Measurements from ENCODE around the gene AP3B1. TPM values are rescaled to one million over a fixed set of nuclear protein-coding genes. Genes with fewer than 3 reads are reported as not detected.

Gene AP3B1
- total RNA-seq, 1 donor from 2014 or later: 105 TPM

GRCh38 chr5:77955577-77955976 lies 338.9 kb downstream of the AP3B1 start:
- Histone ChIP-seq H3K9me3 (ENCODE audit: low read depth) (no peaks in the 10 kb centered on the region), H3K27me3 (peaks cover 97% of the 10 kb centered on the region), H3K9ac (no peak overlapping the region), H4K20me1 (ENCODE audit: low read depth) (peaks cover 23% of the 10 kb centered on the region), H3K27ac (no peak overlapping the region), H3K79me2 (ENCODE audit: low read depth) (no peaks in the 10 kb centered on the region), H3F3A (ENCODE audit: low read depth) (peaks cover 32% of the 10 kb centered on the region), H3K4me2 (no peak overlapping the region), H3K4me1 (peaks cover 30% of the 10 kb centered on the region), H3K36me3 (no peaks in the 10 kb centered on the region), H2AFZ (replicated peaks) (no peak overlapping the region), H3K4me3 (no peak overlapping the region)
- Mint-ChIP-seq H3K36me3 (no peaks in the 10 kb centered on the region), H3K27me3 (ENCODE audit: insufficient read depth, low read depth) (peaks cover 44% of the 10 kb centered on the region), H3K9me3 (peaks cover 22% of the 10 kb centered on the region), H3K27ac (no peak overlapping the region), H3K4me1 (peaks cover 29% of the 10 kb centered on the region), H3K4me3 (no peak overlapping the region)
- no peak for DNase-seq (ENCODE audit: low spot score)
- TF ChIP-seq CTCF (IDR thresholded peaks at IDR 0.05): no peak
- no peak for TF ChIP-seq EZH2 (IDR thresholded peaks at IDR 0.05)
- no peak for TF ChIP-seq EZH2phosphoT487 (IDR thresholded peaks at IDR 0.05)

- H3K9ac ChIP-seq: no peak overlapping the region
- peaks cover 42% of the 10 kb centered on the region for H3K27me3 Mint-ChIP-seq (ENCODE audit: insufficient read depth, low read depth)
- no peak overlapping the region for H2AFZ ChIP-seq (replicated peaks)
- no peak overlapping the region for H3K27ac Mint-ChIP-seq
- no peak for DNase-seq (ENCODE audit: low spot score)
- H3K4me1 ChIP-seq: peaks cover 8% of the 10 kb centered on the region
- H3K36me3 Mint-ChIP-seq: no peaks in the 10 kb centered on the region
- H3K9me3 ChIP-seq (ENCODE audit: low read depth): no peaks in the 10 kb centered on the region
- TF ChIP-seq CTCF (IDR thresholded peaks at IDR 0.05): no peak
- no peak for TF ChIP-seq EZH2phosphoT487 (IDR thresholded peaks at IDR 0.05)
- no peak for TF ChIP-seq EZH2 (IDR thresholded peaks at IDR 0.05)
- H3K4me3 ChIP-seq: no peak overlapping the region
- no peaks in the 10 kb centered on the region for H3K79me2 ChIP-seq (ENCODE audit: low read depth)
- H3K4me3 Mint-ChIP-seq: peak overlapping the region; percentile 41
- H3K9me3 Mint-ChIP-seq: peaks cover 22% of the 10 kb centered on the region
- H3F3A ChIP-seq (ENCODE audit: low read depth): peaks cover 10% of the 10 kb centered on the region
- peaks cover 2% of the 10 kb centered on the region for H4K20me1 ChIP-seq (ENCODE audit: low read depth)
- no peak overlapping the region for H3K27ac ChIP-seq
- H3K4me1 Mint-ChIP-seq: peaks cover 8% of the 10 kb centered on the region
- peaks cover 97% of the 10 kb centered on the region for H3K27me3 ChIP-seq
- H3K36me3 ChIP-seq: no peaks in the 10 kb centered on the region
- H3K4me2 ChIP-seq: no peak overlapping the region
These were observed 341.1 kb downstream of the AP3B1 start for GRCh38 chr5:77953374-77953773.

- Mint-ChIP-seq H3K9me3 (peaks cover 22% of the 10 kb centered on the region), H3K4me1 (peaks cover 3% of the 10 kb centered on the region), H3K27me3 (ENCODE audit: insufficient read depth, low read depth) (peaks cover 38% of the 10 kb centered on the region), H3K4me3 (no peak overlapping the region), H3K36me3 (no peaks in the 10 kb centered on the region), H3K27ac (no peak overlapping the region)
- Histone ChIP-seq H2AFZ (replicated peaks) (no peak overlapping the region), H3K4me3 (no peak overlapping the region), H3K27me3 (peaks cover 91% of the 10 kb centered on the region), H3K4me2 (no peak overlapping the region), H3K9me3 (ENCODE audit: low read depth) (no peaks in the 10 kb centered on the region), H3K36me3 (no peaks in the 10 kb centered on the region), H3K27ac (no peak overlapping the region), H3K4me1 (peaks cover 4% of the 10 kb centered on the region), H3K9ac (no peak overlapping the region), H4K20me1 (ENCODE audit: low read depth) (no peaks in the 10 kb centered on the region), H3K79me2 (ENCODE audit: low read depth) (no peaks in the 10 kb centered on the region), H3F3A (ENCODE audit: low read depth) (peaks cover 4% of the 10 kb centered on the region)
- no peak for TF ChIP-seq EZH2 (IDR thresholded peaks at IDR 0.05)
- no peak for TF ChIP-seq CTCF (IDR thresholded peaks at IDR 0.05)
- no peak for TF ChIP-seq EZH2phosphoT487 (IDR thresholded peaks at IDR 0.05)
- DNase-seq (ENCODE audit: low spot score): no peak
These were observed 341.8 kb downstream of the AP3B1 start for GRCh38 chr5:77952636-77953212.

Small RNA genes within 50 kb of the gene (small RNA-seq; reads per million reads assigned to genes)
- gene RF00019 (not detected), gene RNU6-183P (not detected)

Other genes starting within 250 kb of the AP3B1 start
- gene SCAMP1, start 65.9 kb upstream of the AP3B1 start, total RNA-seq (ENCODE audit: low replicate concordance): 72.8 and 110 TPM in 2 replicates